Hematopoietic multipotent progenitor cell (in vitro differentiated cells): ENCODE results near the gene IFT57. TPM values are rescaled to one million over a fixed set of nuclear protein-coding genes. Genes with fewer than 3 reads are reported as not detected.
"Not testable (repeated sequence)": the region's sequence is repeated elsewhere in the genome, so short reads cannot be mapped to it uniquely, and the experiment has no call there.

ENCODE experiments used
- DNase-seq, 3 donors: peaks; one replicate each; pipeline ENCODE4 v3.0.0-alpha.2; 2011 to 2015; ENCODE audit warnings: low read depth in 2 of 3, low spot score in 2 of 3
- total RNA-seq: library from RNA; depleted of rRNA; stranded (reverse); fragments of >200 nt; gene quantifications from one replicate; pipeline ENCODE4 v1.2.3, GENCODE V29; 2012

The IFT57 gene, protein sequence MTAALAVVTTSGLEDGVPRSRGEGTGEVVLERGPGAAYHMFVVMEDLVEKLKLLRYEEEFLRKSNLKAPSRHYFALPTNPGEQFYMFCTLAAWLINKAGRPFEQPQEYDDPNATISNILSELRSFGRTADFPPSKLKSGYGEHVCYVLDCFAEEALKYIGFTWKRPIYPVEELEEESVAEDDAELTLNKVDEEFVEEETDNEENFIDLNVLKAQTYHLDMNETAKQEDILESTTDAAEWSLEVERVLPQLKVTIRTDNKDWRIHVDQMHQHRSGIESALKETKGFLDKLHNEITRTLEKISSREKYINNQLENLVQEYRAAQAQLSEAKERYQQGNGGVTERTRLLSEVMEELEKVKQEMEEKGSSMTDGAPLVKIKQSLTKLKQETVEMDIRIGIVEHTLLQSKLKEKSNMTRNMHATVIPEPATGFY
- total RNA-seq = 36.6 TPM

GRCh38 chr3:108221911-108222852 is at the start of gene IFT57:
Gene IFT57 (minus strand): TSS chr3:108222424. CDS start chr3:108222322, 102 bp downstream.
- peak; percentile 86 to 98 (median 98) for DNase-seq

DNA sequence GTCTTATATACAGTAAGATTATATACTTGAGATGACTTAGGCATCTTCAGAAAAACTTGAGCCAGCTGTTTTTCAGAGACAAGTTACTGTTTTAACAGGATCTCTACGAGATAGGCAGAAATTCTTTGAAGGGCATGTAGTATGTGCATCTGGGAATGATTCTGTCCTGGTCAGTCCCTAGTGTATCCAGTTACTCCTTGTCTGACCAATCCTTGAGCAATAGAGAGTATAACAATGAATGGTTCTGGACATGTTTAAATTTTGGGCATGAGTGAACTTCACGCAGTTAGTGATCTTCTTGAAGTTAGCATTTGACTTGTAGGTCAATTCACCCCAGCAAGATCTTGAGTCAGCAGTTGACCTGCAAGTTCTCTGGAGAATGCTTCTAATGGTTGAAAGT is 49.4 kb upstream of the IFT57 start:
- no peak for DNase-seq

DNA sequence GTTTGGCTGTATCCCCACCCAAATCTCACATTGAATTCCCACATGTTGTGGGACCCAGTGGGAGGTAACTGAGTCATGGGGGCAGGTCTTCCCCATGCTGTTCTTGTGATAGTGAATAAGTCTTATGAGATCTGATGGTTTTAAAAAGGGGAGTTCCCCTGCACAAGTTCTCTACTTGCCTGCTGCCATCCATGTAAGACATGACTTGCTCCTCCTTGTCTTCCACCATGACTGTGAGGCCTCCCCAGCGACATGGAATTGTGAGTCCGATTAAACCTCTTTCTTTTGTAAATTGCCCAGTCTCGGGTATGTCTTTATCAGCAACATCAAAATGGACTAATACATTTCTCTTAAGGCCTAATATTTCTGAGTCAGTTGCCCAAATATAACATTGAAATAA is 46.0 kb upstream of the IFT57 start:
- DNase-seq = not testable (repeated sequence)

DNA sequence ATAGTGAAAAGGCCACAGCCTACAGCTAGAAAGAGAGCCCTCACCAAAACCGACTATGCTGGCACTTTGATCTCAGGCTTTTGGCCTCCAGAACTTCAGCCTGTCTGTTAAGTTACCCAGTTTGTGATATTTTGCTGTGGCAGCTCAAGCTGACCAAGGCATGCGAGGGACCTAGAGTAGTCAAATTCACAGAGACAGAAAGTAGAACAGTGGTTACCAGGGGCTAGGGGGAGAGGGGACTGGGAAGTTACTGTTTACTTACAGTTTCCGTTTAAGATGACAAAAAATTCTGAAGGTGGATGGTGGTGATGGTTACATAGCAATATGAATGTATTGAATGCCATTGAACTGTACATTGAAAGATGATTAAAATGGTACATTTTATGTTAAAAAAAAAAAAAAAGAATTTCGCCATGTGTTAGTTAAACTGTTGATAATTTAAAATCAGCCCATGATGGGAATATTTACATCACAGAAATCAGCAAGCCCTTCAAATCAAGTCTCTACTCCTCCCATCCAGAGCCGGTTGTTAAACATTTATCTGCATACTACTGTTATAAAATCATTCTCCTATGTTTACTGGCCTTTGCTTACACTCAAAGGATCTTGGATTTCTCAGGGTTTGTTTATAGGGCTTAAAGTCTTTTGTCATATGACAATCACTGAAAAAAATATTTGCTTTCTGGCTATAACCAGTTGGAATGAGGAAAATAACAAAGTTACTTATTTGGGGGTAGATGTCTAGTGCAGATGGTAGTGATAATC is 42.5 kb upstream of the IFT57 start:
- not testable (repeated sequence) for DNase-seq

GRCh38 chr3:108255131-108255530 is 32.9 kb upstream of the IFT57 start:
- no peak for DNase-seq

DNA sequence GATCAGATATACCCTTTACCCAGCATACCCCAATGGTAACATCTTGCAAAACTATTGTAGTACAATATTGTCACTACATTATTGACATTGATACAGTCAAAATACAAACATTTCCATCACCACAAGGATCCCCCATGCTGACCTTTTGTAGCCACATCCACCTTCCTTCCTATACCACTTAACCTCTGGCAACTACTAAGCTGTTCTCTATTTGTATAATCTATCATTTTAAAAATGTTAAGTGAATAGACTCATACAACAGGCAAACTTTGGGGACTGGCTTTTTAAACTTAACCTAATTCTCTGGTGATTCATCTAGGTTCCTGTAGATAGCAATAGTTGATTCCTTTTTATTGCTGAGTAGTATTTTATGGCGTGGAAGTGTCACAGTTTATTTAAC is 29.6 kb upstream of the IFT57 start:
- no peak for DNase-seq

- no peak for DNase-seq
These were observed 29.0 kb upstream of the IFT57 start for GRCh38 chr3:108251265-108251664.

DNA sequence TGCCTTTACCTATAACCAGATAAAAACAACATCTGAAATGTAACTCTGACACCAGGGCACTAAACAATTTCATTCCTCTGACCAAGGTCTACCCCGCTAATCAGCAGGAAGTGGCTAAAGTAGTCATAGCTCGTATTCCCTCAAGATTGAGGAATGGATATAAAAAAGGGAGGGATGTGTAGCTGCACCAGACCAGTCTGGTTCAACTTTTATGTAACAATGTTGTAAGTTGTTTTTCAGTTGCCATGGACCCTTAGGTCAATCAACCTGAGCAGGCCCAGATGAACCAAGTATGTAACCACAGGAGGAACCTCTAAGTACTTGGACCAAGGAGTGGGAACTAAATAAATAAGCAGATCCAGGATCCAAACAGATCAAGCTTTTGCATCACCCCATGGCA is 28.4 kb upstream of the IFT57 start:
- DNase-seq = no peak

DNA sequence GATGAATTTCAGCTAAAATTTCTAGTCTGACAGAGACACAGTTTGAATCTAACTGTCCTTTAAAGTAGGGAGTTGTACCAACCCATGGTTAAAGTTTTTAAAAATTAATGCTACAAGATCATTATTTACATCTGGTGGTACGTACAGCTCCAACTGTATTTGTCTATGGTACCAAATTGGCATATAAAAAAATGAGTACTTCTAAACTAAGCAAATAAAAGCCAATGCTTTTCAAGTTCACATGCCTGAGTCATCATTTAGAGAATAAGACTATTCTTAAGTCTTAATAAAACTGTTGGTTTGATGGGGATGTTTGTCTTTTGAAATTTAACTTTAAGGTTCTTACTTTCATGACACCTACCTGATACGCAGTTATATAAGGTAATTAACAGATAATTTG is 21.0 kb upstream of the IFT57 start:
- no peak for DNase-seq

DNA sequence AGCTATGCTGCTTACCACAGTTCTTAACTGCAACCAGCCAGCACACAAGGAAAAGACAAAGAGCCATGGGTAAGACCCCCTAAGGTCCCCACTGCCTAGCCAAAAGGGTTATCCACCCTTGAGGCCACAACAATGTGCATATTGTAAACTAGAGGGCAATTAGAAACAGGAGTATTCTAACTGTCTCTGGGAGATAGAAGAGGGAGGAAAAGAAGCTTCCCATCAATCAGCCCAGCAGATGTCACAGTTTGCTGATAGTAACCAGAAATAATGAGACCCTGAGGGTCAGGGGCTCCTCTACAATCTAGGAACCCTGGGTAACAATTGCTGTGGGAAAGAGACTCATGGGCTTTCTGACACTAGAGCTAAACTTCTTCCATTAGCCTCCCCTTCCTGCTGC is 20.6 kb upstream of the IFT57 start:
- no peak for DNase-seq

GRCh38 chr3:108241721-108242120 is 19.5 kb upstream of the IFT57 start:
- no peak for DNase-seq

DNA sequence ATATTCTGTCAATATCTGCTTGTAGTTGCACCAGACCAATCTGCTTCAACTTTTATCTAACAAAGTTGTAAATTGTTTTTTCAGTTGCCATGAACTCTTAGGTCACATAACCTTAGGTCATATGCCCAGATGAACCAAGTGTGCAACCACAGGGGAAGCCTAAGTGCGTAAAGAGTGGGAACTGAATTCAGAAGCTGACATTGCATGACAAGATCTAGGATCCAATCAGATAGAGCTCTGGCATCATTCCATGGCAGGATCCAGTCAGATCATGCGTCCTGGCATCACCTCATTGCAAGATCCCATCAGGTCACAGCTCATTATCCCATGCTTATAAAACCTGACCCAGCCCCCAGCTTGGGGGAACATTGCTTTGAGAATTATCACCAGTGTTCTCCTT is 18.9 kb upstream of the IFT57 start:
- no peak for DNase-seq

DNA sequence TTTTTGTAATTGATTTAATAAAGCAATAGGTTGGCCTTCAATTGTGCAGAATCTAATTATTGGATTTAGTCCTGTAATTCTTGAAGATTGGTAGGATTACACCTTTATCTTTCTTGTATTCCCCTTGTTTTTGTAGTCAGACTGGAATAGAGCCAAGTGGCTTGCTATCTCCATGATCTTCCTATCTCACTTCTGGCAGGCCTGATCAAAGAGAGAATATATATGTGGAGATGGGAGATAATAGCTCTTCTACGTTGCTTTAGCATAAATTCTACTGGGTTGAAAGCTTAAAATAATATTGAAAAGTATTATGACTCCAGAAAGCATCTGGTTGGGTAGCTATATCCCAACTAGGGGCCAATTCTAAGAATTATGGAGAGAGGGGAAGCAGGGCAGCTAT is 16.9 kb upstream of the IFT57 start:
- peak in 1 of 3 donors; percentile 16 for DNase-seq

DNA sequence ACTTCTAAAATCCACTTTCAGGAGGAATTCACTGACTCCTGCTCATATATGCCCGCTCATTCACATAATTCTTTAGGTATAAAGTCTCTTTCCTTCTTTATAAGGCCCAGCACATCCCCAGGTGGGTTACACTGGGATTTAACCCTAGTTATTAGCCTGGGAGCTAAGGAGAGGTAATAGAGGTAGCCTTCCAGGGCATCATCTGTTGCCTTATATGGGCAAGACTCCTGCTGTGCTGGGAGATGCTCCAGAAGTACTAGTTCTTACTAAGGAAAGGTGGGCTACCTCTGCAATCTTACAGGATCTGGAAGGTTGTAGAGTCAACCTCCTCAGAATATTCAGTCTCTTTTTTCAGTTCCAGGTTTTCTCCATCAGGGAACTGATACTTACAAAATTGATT is 13.1 kb upstream of the IFT57 start:
- no peak for DNase-seq

DNA sequence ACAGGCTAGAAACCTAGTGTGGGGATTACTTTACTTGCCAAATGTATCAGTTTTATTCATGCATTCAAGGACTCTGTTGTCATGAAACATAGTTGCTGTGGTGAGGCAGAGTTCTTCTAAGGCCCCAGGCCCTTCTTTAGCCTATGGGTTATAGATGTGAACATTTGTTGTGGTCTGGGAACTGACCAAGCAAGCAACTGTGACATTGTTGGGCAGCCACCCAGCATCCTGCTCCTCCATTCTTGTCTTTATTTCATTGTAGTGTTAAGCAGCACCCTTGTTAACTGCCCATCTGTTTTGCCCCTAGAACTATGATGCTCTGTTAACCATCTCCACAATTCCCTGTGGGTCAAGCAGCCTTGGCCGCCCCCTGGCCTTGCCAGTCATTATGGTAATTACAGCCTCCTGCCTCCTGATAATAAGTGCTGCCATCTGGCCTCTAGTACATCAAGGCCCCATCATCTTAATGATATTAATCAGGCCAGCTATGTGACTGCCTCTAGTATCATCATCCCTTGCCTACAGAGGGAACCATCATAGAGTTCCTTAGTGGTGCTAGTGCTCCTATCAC is 12.2 kb upstream of the IFT57 start:
- no peak for DNase-seq

- no peak for DNase-seq
These were observed 6.1 kb upstream of the IFT57 start for GRCh38 chr3:108228286-108228685.

DNA sequence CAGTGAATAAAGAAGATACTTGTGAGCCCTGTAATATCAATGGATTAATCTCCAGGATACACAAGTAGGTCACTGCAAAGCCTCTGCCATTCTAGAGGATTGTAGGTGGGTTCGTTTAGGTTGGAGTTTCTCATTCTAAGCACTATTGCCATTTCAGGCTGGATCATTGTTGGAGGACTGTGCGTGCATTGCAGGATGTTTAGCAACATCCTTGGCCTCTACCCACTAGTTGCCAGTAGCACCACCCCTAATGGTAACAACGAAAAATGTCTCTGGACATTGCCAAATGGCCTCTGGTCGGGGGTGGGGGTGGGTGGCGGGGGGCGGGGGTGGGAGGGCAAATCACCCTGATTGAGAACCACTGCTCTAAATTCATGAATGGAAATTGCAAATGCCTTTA is 4.9 kb upstream of the IFT57 start:
- DNase-seq = no peak

DNA sequence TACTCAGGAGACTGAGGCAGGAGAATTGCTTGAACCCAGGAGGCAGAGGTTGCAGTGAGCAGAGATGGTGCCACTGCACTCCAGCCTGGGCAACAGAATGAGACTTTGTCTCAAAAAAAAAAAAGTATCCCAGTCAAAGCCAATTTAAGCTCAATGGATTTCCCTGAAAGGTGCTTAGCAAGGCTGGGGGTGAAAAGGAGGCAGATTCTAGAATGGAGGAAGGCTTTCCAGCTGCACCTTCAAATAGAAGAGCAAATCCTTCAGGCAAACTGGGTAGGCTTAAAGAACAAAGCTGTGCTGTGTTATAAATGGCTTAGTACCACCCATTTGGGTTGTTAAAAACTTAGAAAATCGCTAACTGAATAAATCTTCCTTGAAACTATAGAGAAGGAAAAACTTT is 3.0 kb upstream of the IFT57 start:
- no peak for DNase-seq

GRCh38 chr3:108223928-108224327 is 1.7 kb upstream of the IFT57 start:
- DNase-seq = peak in 2 of 3 donors; percentile 47 to 63

DNA sequence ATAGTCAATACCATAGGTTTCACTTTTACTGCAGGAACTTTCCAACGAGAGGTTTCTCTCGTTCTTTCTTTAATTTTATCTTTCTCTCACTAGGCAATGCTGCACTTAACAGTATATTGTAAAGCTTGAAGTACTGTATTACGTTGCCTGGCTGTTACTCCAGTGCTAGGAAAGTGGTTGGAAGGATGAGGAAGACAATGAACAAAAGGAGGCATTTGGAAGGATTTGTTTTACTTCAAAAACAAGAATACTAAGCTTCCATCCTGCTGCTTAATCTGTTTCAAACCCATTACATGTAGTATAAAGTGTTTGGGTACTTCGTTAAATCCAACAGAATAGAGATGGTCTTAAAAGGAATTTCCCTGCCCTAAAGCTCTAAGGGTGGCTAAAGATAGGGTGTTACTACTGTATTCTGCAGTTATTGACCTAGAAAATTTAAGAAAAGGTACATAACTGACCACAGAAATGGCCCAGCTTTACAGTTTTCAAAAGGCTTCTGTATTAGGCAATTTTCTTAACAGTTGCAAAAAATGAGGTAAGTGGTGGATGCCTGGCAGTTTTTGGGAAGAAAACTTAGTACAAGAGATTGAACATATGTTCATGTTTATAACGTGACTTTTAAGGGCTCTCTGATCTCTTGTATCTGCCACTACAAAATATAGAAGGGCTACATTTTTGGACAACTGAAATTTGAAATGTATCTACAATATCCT is 785 bp upstream of the IFT57 start:
- DNase-seq = no peak
